Transverse colon (tissue), 4 donors: ENCODE measurements around the gene RAE1. TPM values are rescaled to one million over a fixed set of nuclear protein-coding genes. Genes with fewer than 3 reads are reported as not detected.

ENCODE experiments used
- DNase-seq: peaks from one replicate; pipeline ENCODE4 v3.0.0-alpha.2; 2019
- H3K27ac ChIP-seq, 4 donors: fragments of 200-600 bp; sonication (generic); 2 replicates each; pipeline ENCODE4 v1.5.1; 2016 to 2018; ENCODE audit warnings: inconsistent platforms in 4 of 4
- H3K27me3 ChIP-seq: fragments of 200-600 bp; sonication (generic); 2 replicates; pipeline ENCODE4 v1.5.1; 2017; ENCODE audit warnings: inconsistent platforms
- H3K36me3 ChIP-seq, 4 donors: fragments of 200-600 bp; sonication (generic); 2 replicates each; pipeline ENCODE4 v1.5.1; 2017 to 2019; ENCODE audit warnings: inconsistent platforms in 4 of 4
- H3K4me1 ChIP-seq, 4 donors: fragments of 200-600 bp; sonication (generic); 2 replicates each; pipeline ENCODE4 v1.5.1; 2017 to 2020; ENCODE audit warnings: inconsistent platforms in 4 of 4
- H3K4me3 ChIP-seq, 4 donors: fragments of 200-600 bp; sonication (generic); 1 replicate in 1 of 4; 2 replicates in 3 of 4; pipeline versions ENCODE4 v1.5.1 to v1.6.1; 2017 to 2019; ENCODE audit warnings: inconsistent platforms in 4 of 4
- H3K9me3 ChIP-seq, 2 donors: fragments of 200-600 bp; sonication (generic); 2 replicates each; pipeline ENCODE4 v1.5.1; 2017 to 2019; ENCODE audit warnings: inconsistent platforms in 2 of 2
- EP300 ChIP-seq: sonication (generic); formaldehyde crosslinking; IDR thresholded peaks from one replicate; pipeline ENCODE4 v1.6.1; 2017; ENCODE audit warnings: antibody characterized with exemption, low read depth
- POLR2A ChIP-seq: fragments of 450-650 bp; IDR thresholded peaks from one replicate; pipeline ENCODE4 v1.6.1; 2016; ENCODE audit warnings: antibody characterized with exemption, mild to moderate bottlenecking, moderate library complexity
- POLR2AphosphoS5 ChIP-seq, 3 donors: sonication (generic); formaldehyde crosslinking; IDR thresholded peaks; one replicate each; pipeline ENCODE4 v1.6.1; 2016; ENCODE audit warnings: antibody characterized with exemption in 3 of 3
- WGBS, 2 donors: methylation state at CpG; one replicate each; pipeline ENCODE4 v1.1.5; 2018; ENCODE audit warnings: low coverage in 1 of 2; 5-methylcytosine and 5-hydroxymethylcytosine counted together
- in situ Hi-C, 4 donors: fragments of 200-750 bp; cut with MboI; loops; one replicate each; pipeline versions ENCODE4 v1.15.0 to v1.15.1; 2017; ENCODE audit warnings: low sequenced_read_pairs in 3 of 4, low pct_ligation_motif_present in 1 of 4, low pct_unique_long_range_greater_than_20kb in 1 of 4
- intact Hi-C: fragments of 100-400 bp; cut with DNase I; formaldehyde crosslinking; loops from one replicate; pipeline ENCODE4 v1.15.1; 2023; ENCODE audit warnings: low total_unique reads
- total RNA-seq, 4 donors: library from RNA; depleted of rRNA; stranded (reverse); fragments of >200 nt; gene quantifications; one replicate each; pipeline ENCODE4 v1.1.0, GENCODE V29; 2016
- TF ChIP-seq, protein P1 (sequence below), 5 experiments: fragments of 200-600 bp in 3 of 5; fragments of 450-650 bp in 2 of 5; sonication (generic) in 3 of 5; IDR thresholded peaks; 1 replicate in 2 of 5; 2 replicates in 3 of 5; pipeline ENCODE4 v1.5.1; 2016 to 2017; ENCODE audit warnings: antibody characterized with exemption in 5 of 5, inconsistent platforms in 3 of 5, mild to moderate bottlenecking in 2 of 5, moderate library complexity in 1 of 5

The RAE1 gene
- total RNA-seq, 4 donors from 2014 or later: 5.6 to 29.9 (median 15.2) TPM

DNA sequence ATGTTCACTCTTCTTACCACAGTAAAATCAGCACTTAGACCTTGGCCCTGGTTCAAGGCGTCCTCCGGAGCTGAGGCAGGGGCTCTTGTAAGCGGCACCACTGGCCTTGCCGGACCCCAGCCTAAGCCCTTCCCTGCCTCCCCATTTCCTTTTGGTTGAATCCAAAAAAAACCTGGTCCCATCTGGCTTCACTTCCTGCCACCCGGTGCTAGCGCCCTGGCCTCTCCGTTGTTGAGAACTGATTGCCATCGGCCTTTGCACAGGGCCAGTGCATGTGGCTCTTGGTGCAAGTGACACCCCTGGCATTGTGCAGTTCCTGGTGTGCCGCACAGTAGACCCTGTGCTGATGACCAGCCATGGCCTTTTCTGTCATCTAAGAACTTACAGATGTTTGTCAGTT is 21.1 kb downstream of the RAE1 start:
- no peak for DNase-seq
- Histone ChIP-seq H3K4me3 (no peak overlapping the region), H3K4me1 (peaks cover 0 to 3% (median 0%) of the 10 kb centered on the region in 4 donors), H3K27me3 (no peaks in the 10 kb centered on the region), H3K9me3 (no peaks in the 10 kb centered on the region), H3K27ac (no peak overlapping the region), H3K36me3 (peaks cover 0 to 75% (median 34%) of the 10 kb centered on the region in 4 donors)
- intact Hi-C loops (loop anchor here (10.0 kb wide), 1 partner anchor 223 kb away; no protein-coding TSS in a partner anchor), in situ Hi-C loops (no loop called here)
- WGBS, 2 donors: 88% methylated on average over 9 of the region's 9 CpGs; no CpG with 5 or more reads in 1 of the 2 donors
- no peak for TF ChIP-seq POLR2A
- no peak for TF ChIP-seq POLR2AphosphoS5 (IDR thresholded peaks at IDR 0.05)
- TF ChIP-seq EP300: no peak
- TF ChIP-seq, protein P1, sequence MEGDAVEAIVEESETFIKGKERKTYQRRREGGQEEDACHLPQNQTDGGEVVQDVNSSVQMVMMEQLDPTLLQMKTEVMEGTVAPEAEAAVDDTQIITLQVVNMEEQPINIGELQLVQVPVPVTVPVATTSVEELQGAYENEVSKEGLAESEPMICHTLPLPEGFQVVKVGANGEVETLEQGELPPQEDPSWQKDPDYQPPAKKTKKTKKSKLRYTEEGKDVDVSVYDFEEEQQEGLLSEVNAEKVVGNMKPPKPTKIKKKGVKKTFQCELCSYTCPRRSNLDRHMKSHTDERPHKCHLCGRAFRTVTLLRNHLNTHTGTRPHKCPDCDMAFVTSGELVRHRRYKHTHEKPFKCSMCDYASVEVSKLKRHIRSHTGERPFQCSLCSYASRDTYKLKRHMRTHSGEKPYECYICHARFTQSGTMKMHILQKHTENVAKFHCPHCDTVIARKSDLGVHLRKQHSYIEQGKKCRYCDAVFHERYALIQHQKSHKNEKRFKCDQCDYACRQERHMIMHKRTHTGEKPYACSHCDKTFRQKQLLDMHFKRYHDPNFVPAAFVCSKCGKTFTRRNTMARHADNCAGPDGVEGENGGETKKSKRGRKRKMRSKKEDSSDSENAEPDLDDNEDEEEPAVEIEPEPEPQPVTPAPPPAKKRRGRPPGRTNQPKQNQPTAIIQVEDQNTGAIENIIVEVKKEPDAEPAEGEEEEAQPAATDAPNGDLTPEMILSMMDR (IDR thresholded peaks at IDR 0.05): no peak

- Histone ChIP-seq H3K4me1 (peaks cover 0 to 3% (median 0%) of the 10 kb centered on the region in 4 donors), H3K4me3 (no peak overlapping the region), H3K27me3 (no peaks in the 10 kb centered on the region), H3K36me3 (peaks cover 0 to 75% (median 34%) of the 10 kb centered on the region in 4 donors), H3K9me3 (no peaks in the 10 kb centered on the region), H3K27ac (no peak overlapping the region)
- intact Hi-C loops (loop anchor here (10.0 kb wide), 1 partner anchor 222 kb away; no protein-coding TSS in a partner anchor), in situ Hi-C loops (no loop called here)
- DNase-seq: no peak
- TF ChIP-seq POLR2A (no peak), POLR2AphosphoS5 (IDR thresholded peaks at IDR 0.05) (no peak), EP300 (no peak)
- TF ChIP-seq, protein P1 (IDR thresholded peaks at IDR 0.05): no peak
- 68 to 91% methylated on average over 5 to 24 of the region's 25 CpGs for WGBS, 2 donors
Observed at GRCh38 chr20:57372581-57373350, 21.7 kb downstream of the RAE1 start.

DNA sequence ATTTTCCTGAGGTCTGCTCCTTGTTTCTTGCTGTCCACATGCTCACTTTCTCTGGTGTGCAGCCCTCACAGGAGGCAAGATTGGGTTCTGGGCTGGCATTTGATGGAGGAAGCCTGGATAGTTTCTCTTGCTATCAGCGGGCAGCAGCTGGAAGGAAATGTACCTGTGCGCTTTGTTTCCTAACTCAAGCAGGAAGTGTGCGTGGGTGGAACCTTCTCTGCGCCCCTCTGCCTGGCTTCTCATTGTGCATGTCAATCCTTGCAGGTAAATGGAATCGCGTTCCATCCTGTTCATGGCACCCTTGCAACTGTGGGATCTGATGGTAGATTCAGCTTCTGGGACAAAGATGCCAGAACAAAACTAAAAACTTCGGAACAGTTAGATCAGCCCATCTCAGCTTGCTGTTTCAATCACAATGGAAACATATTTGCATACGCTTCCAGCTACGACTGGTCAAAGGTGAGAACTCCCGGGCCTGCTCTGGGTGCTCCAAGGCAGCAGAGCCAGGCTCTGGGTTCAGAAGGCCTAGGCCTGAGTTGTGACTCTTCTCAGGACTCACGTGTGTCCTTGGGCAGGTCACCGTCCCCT is 23.4 kb downstream of the RAE1 start:
- H3K9me3 ChIP-seq: no peaks in the 10 kb centered on the region
- H3K27me3 ChIP-seq: no peaks in the 10 kb centered on the region
- DNase-seq: no peak
- peak overlapping the region in 3 of 4 donors; percentile 1 to 36 (median 12) for H3K27ac ChIP-seq
- peaks cover 0 to 66% (median 32%) of the 10 kb centered on the region in 4 donors for H3K36me3 ChIP-seq
- TF ChIP-seq EP300: no peak
- no peak for TF ChIP-seq POLR2A
- TF ChIP-seq, protein P1 (IDR thresholded peaks at IDR 0.05): no peak
- TF ChIP-seq POLR2AphosphoS5 (IDR thresholded peaks at IDR 0.05): no peak
- in situ Hi-C loops (no loop called here), intact Hi-C loops (loop anchor here (10.0 kb wide), 1 partner anchor 220 kb away; no protein-coding TSS in a partner anchor)
- H3K4me3 ChIP-seq: no peak overlapping the region
- 73 to 100% methylated on average over 1 to 12 of the region's 12 CpGs for WGBS, 2 donors
- H3K4me1 ChIP-seq: peaks cover 0 to 3% (median 0%) of the 10 kb centered on the region in 4 donors
